Type B pancreatic cell (in vitro differentiated cells): ENCODE results near the gene BBX. TPM values are rescaled to one million over a fixed set of nuclear protein-coding genes. Genes with fewer than 3 reads are reported as not detected.

Experiments
- DNase-seq: peaks from one replicate; pipeline ENCODE4 v3.0.0; 2021; ENCODE audit warnings: mixed read lengths; ENCODE audit not compliant: unreplicated experiment; ENCODE audit errors: extremely low spot score
- H3K27ac Mint-ChIP-seq: 2 replicates; pipeline ENCODE4 v1.8.0; 2021; ENCODE audit warnings: mild to moderate bottlenecking, mixed read lengths
- H3K27me3 Mint-ChIP-seq: 2 replicates; pipeline ENCODE4 v1.8.0; 2021; ENCODE audit warnings: mixed read lengths
- H3K36me3 Mint-ChIP-seq: 2 replicates; pipeline ENCODE4 v1.8.0; 2021; ENCODE audit warnings: mixed read lengths
- H3K4me1 Mint-ChIP-seq: one replicate; pipeline ENCODE4 v1.8.0; 2021; ENCODE audit warnings: mixed read lengths; ENCODE audit not compliant: unreplicated experiment
- H3K4me3 Mint-ChIP-seq: 2 replicates; pipeline ENCODE4 v1.8.0; 2021; ENCODE audit warnings: mild to moderate bottlenecking, mixed read lengths
- H3K9me3 Mint-ChIP-seq: 2 replicates; pipeline ENCODE4 v1.8.0; 2021; ENCODE audit warnings: mixed read lengths
- CTCF ChIP-seq: fragments of 200-600 bp; sonication (generic); conservative IDR thresholded peaks from 2 replicates; pipeline ENCODE4 v1.5.0; 2021; ENCODE audit warnings: antibody characterized with exemption, mild to moderate bottlenecking
- total RNA-seq: library from RNA; stranded (reverse); gene quantifications from 2 replicates; pipeline ENCODE4 v1.2.1, GENCODE V29; 2021; ENCODE audit warnings: low replicate concordance

BBX gene
- total RNA-seq, 1 donor from 2014 or later, result 52.8 TPM

GRCh38 chr3:107669669-107670068, 146.9 kb downstream of the BBX start:
- no peak for DNase-seq
- Mint-ChIP-seq H3K27ac (no peak overlapping the region), H3K4me1 (peaks cover 22% of the 10 kb centered on the region), H3K27me3 (no peaks in the 10 kb centered on the region), H3K36me3 (peaks cover 7% of the 10 kb centered on the region), H3K4me3 (no peak overlapping the region), H3K9me3 (no peaks in the 10 kb centered on the region)
- no peak for TF ChIP-seq CTCF

- H3K4me1 Mint-ChIP-seq, result peaks cover 25% of the 10 kb centered on the region
- peaks cover 3% of the 10 kb centered on the region for H3K36me3 Mint-ChIP-seq
- H3K27me3 Mint-ChIP-seq, result no peaks in the 10 kb centered on the region
- no peak overlapping the region for H3K4me3 Mint-ChIP-seq
- DNase-seq, result no peak
- no peak overlapping the region for H3K27ac Mint-ChIP-seq
- no peak for TF ChIP-seq CTCF
- no peaks in the 10 kb centered on the region for H3K9me3 Mint-ChIP-seq
Observed at GRCh38 chr3:107670986-107671385, 148.2 kb downstream of the BBX start.

GRCh38 chr3:107674371-107674770, 151.6 kb downstream of the BBX start:
- TF ChIP-seq CTCF, result no peak
- Mint-ChIP-seq H3K36me3 (peaks cover 3% of the 10 kb centered on the region), H3K27me3 (no peaks in the 10 kb centered on the region), H3K27ac (no peak overlapping the region), H3K4me3 (no peak overlapping the region), H3K9me3 (no peaks in the 10 kb centered on the region), H3K4me1 (peaks cover 22% of the 10 kb centered on the region)
- DNase-seq, result no peak

GRCh38 chr3:107675233-107675900, 152.6 kb downstream of the BBX start:
- Mint-ChIP-seq H3K27me3 (no peaks in the 10 kb centered on the region), H3K4me1 (peaks cover 21% of the 10 kb centered on the region), H3K36me3 (peaks cover 3% of the 10 kb centered on the region), H3K4me3 (no peak overlapping the region), H3K27ac (no peak overlapping the region), H3K9me3 (peaks cover 3% of the 10 kb centered on the region)
- DNase-seq, result no peak
- no peak for TF ChIP-seq CTCF

GRCh38 chr3:107676469-107677309, 153.9 kb downstream of the BBX start:
- no peak for DNase-seq
- Mint-ChIP-seq H3K4me1 (peaks cover 21% of the 10 kb centered on the region), H3K9me3 (peaks cover 10% of the 10 kb centered on the region), H3K27me3 (no peaks in the 10 kb centered on the region), H3K4me3 (no peak overlapping the region), H3K36me3 (peaks cover 10% of the 10 kb centered on the region), H3K27ac (no peak overlapping the region)
- peak; percentile 81 for TF ChIP-seq CTCF
